Naive B cell (primary cell): ENCODE measurements around the gene MMP3. TPM values are rescaled to one million over a fixed set of nuclear protein-coding genes. Genes with fewer than 3 reads are reported as not detected.
A peak's percentile ranks its signal among the peaks of the same experiment; 100 is the strongest.

Experiments
- ATAC-seq, 2 donors: fragments of 150-1000 bp; cut with Tn5 transposase; 2 replicates each; pipeline ENCODE4 v1.10.0; 2021; ENCODE audit warnings: low read depth in 2 of 2, mild to moderate bottlenecking in 2 of 2, moderate library complexity in 2 of 2
- DNase-seq: peaks from one replicate; pipeline ENCODE4 v3.0.0; 2022
- H3K27ac Mint-ChIP-seq, 6 donors: one replicate each; pipeline ENCODE4 v1.8.0; 2020 to 2022; ENCODE audit warnings: mild to moderate bottlenecking in 6 of 6, mixed read lengths in 6 of 6, moderate library complexity in 5 of 6, inconsistent platforms in 2 of 6
- H3K27me3 Mint-ChIP-seq, 3 donors: one replicate each; pipeline ENCODE4 v1.8.0; 2021 to 2022; ENCODE audit warnings: mixed read lengths in 3 of 3, mild to moderate bottlenecking in 1 of 3
- H3K36me3 Mint-ChIP-seq, 2 donors: one replicate each; pipeline ENCODE4 v1.8.0; 2020 to 2022; ENCODE audit warnings: mixed read lengths in 2 of 2, inconsistent platforms in 1 of 2, mild to moderate bottlenecking in 1 of 2
- H3K4me1 Mint-ChIP-seq, 3 donors: one replicate each; pipeline ENCODE4 v1.8.0; 2020 to 2022; ENCODE audit warnings: mixed read lengths in 3 of 3, inconsistent platforms in 1 of 3, mild to moderate bottlenecking in 1 of 3, moderate library complexity in 1 of 3
- H3K4me3 Mint-ChIP-seq, 8 donors: one replicate each; pipeline ENCODE4 v1.8.0; 2020 to 2022; ENCODE audit warnings: mild to moderate bottlenecking in 8 of 8, mixed read lengths in 8 of 8, moderate library complexity in 8 of 8, inconsistent platforms in 2 of 8
- H3K9me3 Mint-ChIP-seq, 7 donors: one replicate each; pipeline ENCODE4 v1.8.0; 2020 to 2022; ENCODE audit warnings: mixed read lengths in 7 of 7, mild to moderate bottlenecking in 5 of 7, inconsistent platforms in 2 of 7, moderate library complexity in 1 of 7
- polyA plus RNA-seq, 6 donors: library from polyadenylated mRNA; unstranded; fragments of 300-500 nt; fragmentation: Illumina TruSeq; gene quantifications; one replicate each; pipeline ENCODE4 v1.2.3, GENCODE V29; 2021; ENCODE audit warnings: low read depth in 6 of 6

The MMP3 gene
- polyA plus RNA-seq, 6 donors from 2014 or later = not detected

DNA sequence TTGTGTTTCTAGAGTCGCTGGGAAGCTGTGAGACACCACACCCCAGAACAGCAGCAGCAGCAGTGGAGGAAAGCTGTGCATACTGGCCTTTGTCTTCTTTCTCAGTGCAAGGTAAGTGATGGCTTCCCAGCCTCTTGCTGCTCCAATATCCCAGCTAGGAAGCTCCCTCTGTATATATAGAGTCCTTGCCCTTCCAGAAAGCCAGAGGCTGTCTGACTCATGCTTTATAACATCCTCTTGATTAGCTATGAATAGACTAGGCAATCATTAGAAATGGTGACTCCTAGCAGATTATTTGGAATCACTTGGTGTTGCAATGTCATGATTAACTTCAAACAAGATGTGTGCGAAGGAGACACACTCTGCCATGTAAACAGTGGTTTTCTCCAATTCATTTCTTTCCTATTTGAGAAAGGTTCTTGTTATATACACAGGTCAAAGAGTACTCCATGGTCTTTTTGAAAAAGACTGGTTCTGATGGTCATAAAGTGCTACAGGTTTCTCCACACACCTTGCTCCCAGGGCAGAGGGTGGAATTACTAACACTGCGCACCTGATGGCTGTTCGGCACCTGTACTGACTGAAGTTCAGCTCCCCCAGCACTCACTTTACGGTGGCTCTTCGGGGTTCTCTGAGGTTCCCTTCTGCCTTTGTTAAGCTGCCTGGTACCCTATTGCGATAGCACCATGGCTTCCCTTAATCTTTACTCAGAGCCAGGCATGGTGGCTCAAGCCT, 45.2 kb downstream of the MMP3 start, which contains the start of gene MMP1:
Gene MMP1 (minus strand): TSS at position 149 of the 735 bp plus-strand sequence. CDS start 68 bp downstream, at position 81.
- Mint-ChIP-seq H3K27me3 (peaks cover 0 to 12% (median 11%) of the 10 kb centered on the region in 3 donors), H3K36me3 (no peaks in the 10 kb centered on the region), H3K4me1 (no peaks in the 10 kb centered on the region), H3K27ac (no peak within 1 kb of the TSS), H3K4me3 (peak within 1 kb of the TSS in 1 of 8 donors; percentile 2), H3K9me3 (no peaks in the 10 kb centered on the region)
- no peak for DNase-seq
- ATAC-seq = no peak

GRCh38 chr11:102794382-102794781, 49.0 kb downstream of the MMP3 start:
- peak; percentile 46 to 47 for ATAC-seq
- H3K4me3 Mint-ChIP-seq = no peak overlapping the region
- no peaks in the 10 kb centered on the region for H3K9me3 Mint-ChIP-seq
- no peak overlapping the region for H3K27ac Mint-ChIP-seq
- no peaks in the 10 kb centered on the region for H3K36me3 Mint-ChIP-seq
- no peaks in the 10 kb centered on the region for H3K4me1 Mint-ChIP-seq
- peaks cover 0 to 14% (median 3%) of the 10 kb centered on the region in 3 donors for H3K27me3 Mint-ChIP-seq
- DNase-seq = no peak

DNA sequence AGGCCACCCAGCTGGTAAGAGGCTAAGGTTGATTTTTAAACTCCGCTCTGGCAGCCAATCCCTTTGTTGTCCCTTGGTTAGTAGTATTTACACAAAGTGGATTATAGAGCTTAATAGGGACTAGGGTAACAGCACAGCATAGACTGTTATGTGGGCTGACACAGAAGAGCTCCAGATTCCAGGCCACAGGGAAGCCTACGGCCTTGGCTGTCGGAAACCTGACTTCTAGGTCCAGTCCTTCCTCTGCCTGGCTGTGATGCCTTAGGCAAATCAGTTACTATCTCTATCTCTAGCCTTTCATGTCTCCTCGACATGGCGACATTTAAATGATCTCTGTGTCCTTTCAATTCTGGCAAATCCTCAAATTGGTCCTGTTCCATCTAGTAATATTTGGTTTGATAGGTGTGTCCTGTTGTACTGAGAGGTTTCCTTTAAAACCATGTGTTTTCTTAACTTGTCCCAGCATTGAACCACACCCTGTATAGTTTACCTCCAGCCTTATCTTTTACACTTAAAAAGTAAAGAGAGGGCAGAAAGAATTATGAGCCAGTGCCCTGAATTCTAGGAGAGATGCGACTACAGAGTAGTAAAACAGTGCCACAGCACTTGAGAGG, 49.6 kb downstream of the MMP3 start:
- no peak overlapping the region for H3K27ac Mint-ChIP-seq

DNA sequence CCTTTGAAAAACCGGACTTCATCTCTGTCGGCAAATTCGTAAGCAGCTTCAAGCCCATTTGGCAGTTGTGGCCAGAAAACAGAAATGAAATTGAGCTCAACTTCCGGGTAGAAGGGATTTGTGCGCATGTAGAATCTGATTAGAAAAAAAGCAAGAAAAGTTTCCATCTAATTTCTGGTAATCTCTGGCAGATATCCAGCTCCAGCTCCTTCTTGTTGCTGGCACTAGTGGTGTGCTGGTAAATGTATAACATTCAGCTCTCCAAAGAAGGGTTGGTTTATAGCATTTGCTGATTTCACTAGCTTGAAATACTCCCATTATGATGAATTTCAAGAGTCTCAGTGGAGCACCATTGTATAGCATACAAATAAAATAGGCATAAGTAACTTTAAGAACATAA, 50.8 kb downstream of the MMP3 start:
- Mint-ChIP-seq H3K4me1 (no peaks in the 10 kb centered on the region), H3K4me3 (no peak overlapping the region), H3K27me3 (peaks cover 0 to 20% (median 8%) of the 10 kb centered on the region in 3 donors), H3K9me3 (no peaks in the 10 kb centered on the region), H3K27ac (no peak overlapping the region), H3K36me3 (no peaks in the 10 kb centered on the region)
- DNase-seq (no peak), ATAC-seq (no peak)

More for the DNA sequence above, 49.6 kb downstream of the MMP3 start:
- ATAC-seq (no peak), DNase-seq (no peak)
- H3K27me3 Mint-ChIP-seq = peaks cover 0 to 17% (median 0%) of the 10 kb centered on the region in 3 donors
- no peaks in the 10 kb centered on the region for H3K36me3 Mint-ChIP-seq
- no peaks in the 10 kb centered on the region for H3K4me1 Mint-ChIP-seq
- H3K4me3 Mint-ChIP-seq = no peak overlapping the region
- no peaks in the 10 kb centered on the region for H3K9me3 Mint-ChIP-seq

DNA sequence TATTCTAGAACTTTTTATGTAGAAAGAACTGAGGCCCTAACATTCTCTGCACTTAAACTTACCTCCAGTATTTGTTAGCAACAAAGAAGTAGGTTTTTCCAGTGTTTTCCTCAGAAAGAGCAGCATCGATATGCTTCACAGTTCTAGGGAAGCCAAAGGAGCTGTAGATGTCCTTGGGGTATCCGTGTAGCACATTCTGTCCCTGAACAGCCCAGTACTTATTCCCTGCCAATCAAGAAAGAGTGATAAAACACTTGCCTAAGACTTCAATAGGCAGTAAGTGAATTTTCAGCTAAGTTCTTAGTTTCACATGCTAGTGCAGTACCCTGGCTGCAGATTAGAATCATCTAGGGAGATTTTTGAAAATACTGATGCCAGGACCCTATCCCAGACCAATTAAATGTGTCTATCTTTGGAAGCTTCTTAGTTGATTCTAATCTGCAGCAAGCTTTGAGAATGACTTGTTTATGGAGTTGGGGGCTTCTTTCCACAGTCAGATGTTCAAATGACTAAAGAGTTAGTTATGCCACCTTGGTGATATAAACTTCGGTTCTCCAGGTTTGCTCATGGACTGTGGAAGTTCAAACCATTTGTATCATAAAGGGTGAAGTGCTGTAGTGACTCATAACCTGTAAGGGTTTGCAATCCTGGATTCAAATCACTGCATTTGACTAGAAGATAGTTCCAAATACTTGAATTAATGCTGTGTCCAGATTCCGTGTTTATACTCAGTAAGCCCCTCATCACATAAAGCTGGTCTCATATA, 52.0 kb downstream of the MMP3 start:
- Mint-ChIP-seq H3K9me3 (no peaks in the 10 kb centered on the region), H3K27ac (no peak overlapping the region), H3K27me3 (peaks cover 0 to 20% (median 8%) of the 10 kb centered on the region in 3 donors), H3K4me3 (no peak overlapping the region), H3K36me3 (no peaks in the 10 kb centered on the region), H3K4me1 (no peaks in the 10 kb centered on the region)
- DNase-seq (no peak), ATAC-seq (no peak)

DNA sequence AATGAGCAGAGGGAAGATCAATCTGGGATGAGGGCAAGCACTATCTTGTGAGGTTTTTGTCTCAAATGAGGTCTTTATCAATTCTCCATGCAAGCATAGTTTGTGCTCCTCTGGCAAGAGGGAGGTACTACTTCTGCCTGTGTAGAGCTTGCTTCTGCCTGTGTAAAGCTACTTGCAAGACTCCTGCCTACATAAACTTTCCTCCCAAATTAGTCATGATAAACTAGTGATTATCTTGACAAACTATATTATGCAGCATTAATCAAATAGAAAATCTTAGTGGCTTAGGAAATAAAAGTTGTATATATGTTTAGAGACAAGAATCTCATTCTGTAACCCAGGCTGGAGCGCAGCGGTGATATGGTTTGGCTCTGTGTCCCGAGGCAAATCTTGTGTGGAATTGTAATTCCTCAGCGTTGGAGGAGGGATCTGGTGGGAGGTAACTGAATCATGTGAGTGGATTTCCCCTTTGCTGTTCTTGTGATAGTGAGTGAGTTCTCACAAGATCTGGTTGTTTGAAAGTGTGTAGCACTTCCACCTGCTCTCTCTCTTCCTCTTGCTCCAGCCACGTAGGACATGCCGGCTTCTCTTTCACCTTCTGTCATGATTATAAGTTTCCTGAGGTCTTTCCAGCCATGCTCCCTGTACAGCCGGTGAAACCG, 54.9 kb downstream of the MMP3 start:
- DNase-seq (no peak), ATAC-seq (no peak)
- Mint-ChIP-seq H3K27me3 (peaks cover 0 to 20% (median 15%) of the 10 kb centered on the region in 3 donors), H3K36me3 (no peaks in the 10 kb centered on the region), H3K4me1 (no peaks in the 10 kb centered on the region), H3K9me3 (peaks cover 0 to 4% (median 0%) of the 10 kb centered on the region in 7 donors), H3K4me3 (no peak overlapping the region), H3K27ac (no peak overlapping the region)

Other genes starting within 250 kb of the MMP3 start
- not detected for gene MMP20, start 218.3 kb downstream of the MMP3 start, polyA plus RNA-seq
- gene MMP27, start 137.8 kb downstream of the MMP3 start, polyA plus RNA-seq = not detected
- under 1 TPM in 1 of 6 donors, not detected in 5; 0.37 TPM for gene MMP8, start 118.7 kb downstream of the MMP3 start, polyA plus RNA-seq
- gene MMP10, start 63.0 kb downstream of the MMP3 start, polyA plus RNA-seq = not detected
- not detected for gene MMP1, start 45.4 kb downstream of the MMP3 start, polyA plus RNA-seq
- not detected for gene MMP12, start 31.4 kb upstream of the MMP3 start, polyA plus RNA-seq
- gene MMP13, start 112.1 kb upstream of the MMP3 start, polyA plus RNA-seq = not detected
- 10 to 100 TPM; 17.1 to 33.4 (median 25.9) TPM for gene DCUN1D5, start 248.6 kb upstream of the MMP3 start, polyA plus RNA-seq